Measurements from ENCODE around the gene RBM24. TPM values are rescaled to one million over a fixed set of nuclear protein-coding genes. Genes with fewer than 3 reads are reported as not detected.

RBM24 gene
- total and polyA plus RNA-seq, 2 donors (not counting 3 experiments of a cell fraction or from before 2014, with no cell fraction given), result 6.6 to 6.7 TPM

Other genes with a start within 250 kb of the RBM24 start
- not detected in 2 replicates for gene STMND1, start 179.3 kb upstream of the RBM24 start, total RNA-seq
- gene STMND1, start 179.3 kb upstream of the RBM24 start, polyA plus RNA-seq, result not detected in 2 replicates
- 18.0 and 21.3 TPM in 2 replicates for gene CAP2, start 112.2 kb downstream of the RBM24 start, total RNA-seq
- 10.2 and 12.2 TPM in 2 replicates for gene CAP2, start 112.2 kb downstream of the RBM24 start, polyA plus RNA-seq

All from endothelial cell of umbilical vein (primary cell).